ENCODE data around the gene FKBP1B.
"Not testable (repeated sequence)": the region's sequence is repeated elsewhere in the genome, so short reads cannot be mapped to it uniquely, and the experiment has no call there.

The FKBP1B gene

GRCh38 chr2:24022975-24023575 lies 26.5 kb upstream of the FKBP1B start:
- no peak for DNase-seq (ENCODE audit: low read depth)

GRCh38 chr2:24024018-24024417 lies 25.5 kb upstream of the FKBP1B start:
- no peak for DNase-seq (ENCODE audit: low read depth)

GRCh38 chr2:24024996-24025663 lies 24.4 kb upstream of the FKBP1B start:
- no peak for DNase-seq (ENCODE audit: low read depth)

GRCh38 chr2:24026233-24026632 lies 23.3 kb upstream of the FKBP1B start:
- no peak for DNase-seq (ENCODE audit: low read depth)

- DNase-seq (ENCODE audit: low read depth), result no peak
These were observed 10.6 kb upstream of the FKBP1B start for GRCh38 chr2:24038786-24039499.

- DNase-seq (ENCODE audit: low read depth), result no peak
These were observed 9.0 kb upstream of the FKBP1B start for GRCh38 chr2:24040511-24040910.

GRCh38 chr2:24043133-24043532 lies 6.4 kb upstream of the FKBP1B start:
- DNase-seq (ENCODE audit: low read depth), result not testable (repeated sequence)

- DNase-seq (ENCODE audit: low read depth), result no peak
These were observed 3.7 kb upstream of the FKBP1B start for GRCh38 chr2:24045511-24046508.

GRCh38 chr2:24046599-24046929 lies 3.0 kb upstream of the FKBP1B start:
- no peak for DNase-seq (ENCODE audit: low read depth)

GRCh38 chr2:24046930-24047702 lies 2.4 kb upstream of the FKBP1B start, which contains the start of gene WDCP:
Gene WDCP (minus strand): TSS chr2:24047391. CDS start chr2:24039494, 7,897 bp downstream.
- DNase-seq (ENCODE audit: low read depth), result peak; percentile 95

- no peak for DNase-seq (ENCODE audit: low read depth)
These were observed 1.9 kb upstream of the FKBP1B start for GRCh38 chr2:24047703-24048033.

GRCh38 chr2:24048769-24049484 lies 614 bp upstream of the FKBP1B start:
- DNase-seq (ENCODE audit: low read depth), result no peak

GRCh38 chr2:24050041-24050979 lies 769 bp downstream of the FKBP1B start:
- no peak for DNase-seq (ENCODE audit: low read depth)

GRCh38 chr2:24051833-24052232 lies 2.3 kb downstream of the FKBP1B start:
- no peak for DNase-seq (ENCODE audit: low read depth)

- no peak for DNase-seq (ENCODE audit: low read depth)
These were observed 3.4 kb downstream of the FKBP1B start for GRCh38 chr2:24052951-24053350.

- DNase-seq (ENCODE audit: low read depth), result no peak
These were observed 4.9 kb downstream of the FKBP1B start for GRCh38 chr2:24054366-24055010.

- no peak for DNase-seq (ENCODE audit: low read depth)
These were observed 6.2 kb downstream of the FKBP1B start for GRCh38 chr2:24055750-24056149.

GRCh38 chr2:24058564-24059271 lies 9.2 kb downstream of the FKBP1B start:
- no peak for DNase-seq (ENCODE audit: low read depth)

GRCh38 chr2:24065341-24065740 lies 15.8 kb downstream of the FKBP1B start:
- no peak for DNase-seq (ENCODE audit: low read depth)
